Measurements from ENCODE around the gene GGA1. TPM values are rescaled to one million over a fixed set of nuclear protein-coding genes. Genes with fewer than 3 reads are reported as not detected.

Gene GGA1
- total and polyA plus RNA-seq, 10 of the 15 experiments (the other 5 are each of a cell fraction or from before 2014, with no cell fraction given), result 1.4 to 79.4 (median 44.4) TPM

DNA sequence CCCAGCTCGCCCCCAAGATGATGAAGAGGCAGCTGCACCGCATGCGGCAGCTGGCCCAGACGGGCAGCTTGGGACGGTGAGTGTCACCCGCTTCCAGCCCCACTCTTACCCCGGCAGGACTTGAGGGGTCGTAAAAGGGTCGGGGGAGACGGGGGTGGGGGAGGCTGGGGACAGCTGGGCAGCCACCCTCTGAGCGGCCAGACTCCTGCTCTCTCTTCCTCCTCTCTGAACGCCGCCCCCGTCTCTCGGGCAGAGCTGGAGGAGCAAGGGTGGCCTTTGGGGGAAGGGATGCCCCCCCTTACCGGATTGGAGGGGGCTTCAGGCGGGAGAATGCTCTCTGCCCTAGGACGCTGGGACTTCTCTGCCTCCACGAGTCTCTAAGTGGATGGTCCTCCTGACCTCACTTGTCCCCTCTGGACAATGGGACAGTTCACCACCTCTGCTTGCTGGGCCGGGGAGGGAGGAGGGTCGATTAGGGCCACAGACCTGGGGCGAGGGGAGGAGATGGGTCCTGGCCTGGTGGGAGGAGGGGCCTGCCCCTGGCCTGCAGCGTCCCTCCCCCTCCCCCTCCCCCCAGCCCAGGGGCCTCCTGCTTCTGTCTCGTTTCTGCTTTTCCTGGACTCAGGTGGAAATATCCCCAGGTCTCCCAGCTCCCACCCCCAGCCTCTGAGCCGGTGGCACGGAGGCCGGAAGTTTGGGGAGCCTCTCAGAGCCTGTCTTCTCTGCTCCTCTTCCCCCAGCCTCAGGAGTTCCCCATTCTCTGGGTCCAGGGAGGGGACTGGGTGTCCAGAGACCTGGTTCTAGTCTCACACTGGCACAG lies 31.3 kb downstream of the GGA1 start:
- TF ChIP-seq ZSCAN29 (IDR thresholded peaks at IDR 0.05) (no peak), BACH1 (IDR thresholded peaks at IDR 0.05; ENCODE audit: borderline replicate concordance) (0 out of 2 replicates have a peak, but pooled peaks have one; percentile 11), NBN (IDR thresholded peaks at IDR 0.05) (0 out of 2 replicates have a peak, but pooled peaks have one; percentile 23), IKZF1 (conservative IDR thresholded peaks at IDR 0.05) (peak; percentile 58), ATF7 (IDR thresholded peaks at IDR 0.05; ENCODE audit: low read depth) (no peak), SPI1 (IDR thresholded peaks at IDR 0.05; ENCODE audit: borderline replicate concordance, insufficient read depth, low read depth, low read length) (peak; percentile 63; the same call in 1 of the 2 replicates), NR2F1 (conservative IDR thresholded peaks at IDR 0.05) (0 out of 2 replicates have a peak, but pooled peaks have one; percentile 0), SMARCA5 (IDR thresholded peaks at IDR 0.05) (0 out of 2 replicates have a peak, but pooled peaks have one; percentile 22), EGR1 (IDR thresholded peaks at IDR 0.05; ENCODE audit: borderline replicate concordance in 1 of 2, low read depth in 2 of 2, low read length in 2 of 2) (0 out of 3 replicates have a peak, but pooled peaks of 1 of the 2 experiments have one; percentile 8), CREB1 (IDR thresholded peaks at IDR 0.05; ENCODE audit: low read depth) (no peak)
- TF ChIP-seq, protein P1, sequence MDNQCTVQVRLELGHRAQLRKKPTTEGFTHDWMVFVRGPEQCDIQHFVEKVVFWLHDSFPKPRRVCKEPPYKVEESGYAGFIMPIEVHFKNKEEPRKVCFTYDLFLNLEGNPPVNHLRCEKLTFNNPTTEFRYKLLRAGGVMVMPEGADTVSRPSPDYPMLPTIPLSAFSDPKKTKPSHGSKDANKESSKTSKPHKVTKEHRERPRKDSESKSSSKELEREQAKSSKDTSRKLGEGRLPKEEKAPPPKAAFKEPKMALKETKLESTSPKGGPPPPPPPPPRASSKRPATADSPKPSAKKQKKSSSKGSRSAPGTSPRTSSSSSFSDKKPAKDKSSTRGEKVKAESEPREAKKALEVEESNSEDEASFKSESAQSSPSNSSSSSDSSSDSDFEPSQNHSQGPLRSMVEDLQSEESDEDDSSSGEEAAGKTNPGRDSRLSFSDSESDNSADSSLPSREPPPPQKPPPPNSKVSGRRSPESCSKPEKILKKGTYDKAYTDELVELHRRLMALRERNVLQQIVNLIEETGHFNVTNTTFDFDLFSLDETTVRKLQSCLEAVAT (IDR thresholded peaks at IDR 0.05), result 0 out of 2 replicates have a peak, but pooled peaks have one; percentile 19
- TF ChIP-seq, protein P2, sequence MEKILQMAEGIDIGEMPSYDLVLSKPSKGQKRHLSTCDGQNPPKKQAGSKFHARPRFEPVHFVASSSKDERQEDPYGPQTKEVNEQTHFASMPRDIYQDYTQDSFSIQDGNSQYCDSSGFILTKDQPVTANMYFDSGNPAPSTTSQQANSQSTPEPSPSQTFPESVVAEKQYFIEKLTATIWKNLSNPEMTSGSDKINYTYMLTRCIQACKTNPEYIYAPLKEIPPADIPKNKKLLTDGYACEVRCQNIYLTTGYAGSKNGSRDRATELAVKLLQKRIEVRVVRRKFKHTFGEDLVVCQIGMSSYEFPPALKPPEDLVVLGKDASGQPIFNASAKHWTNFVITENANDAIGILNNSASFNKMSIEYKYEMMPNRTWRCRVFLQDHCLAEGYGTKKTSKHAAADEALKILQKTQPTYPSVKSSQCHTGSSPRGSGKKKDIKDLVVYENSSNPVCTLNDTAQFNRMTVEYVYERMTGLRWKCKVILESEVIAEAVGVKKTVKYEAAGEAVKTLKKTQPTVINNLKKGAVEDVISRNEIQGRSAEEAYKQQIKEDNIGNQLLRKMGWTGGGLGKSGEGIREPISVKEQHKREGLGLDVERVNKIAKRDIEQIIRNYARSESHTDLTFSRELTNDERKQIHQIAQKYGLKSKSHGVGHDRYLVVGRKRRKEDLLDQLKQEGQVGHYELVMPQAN (conservative IDR thresholded peaks at IDR 0.05), result peak; percentile 4; the same call in 1 of the 2 replicates
- TF ChIP-seq, protein P3, sequence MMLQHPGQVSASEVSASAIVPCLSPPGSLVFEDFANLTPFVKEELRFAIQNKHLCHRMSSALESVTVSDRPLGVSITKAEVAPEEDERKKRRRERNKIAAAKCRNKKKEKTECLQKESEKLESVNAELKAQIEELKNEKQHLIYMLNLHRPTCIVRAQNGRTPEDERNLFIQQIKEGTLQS (IDR thresholded peaks at IDR 0.05; ENCODE audit: borderline replicate concordance, extremely low read depth, low read depth, low read length), result no peak
- TF ChIP-seq, protein P4, sequence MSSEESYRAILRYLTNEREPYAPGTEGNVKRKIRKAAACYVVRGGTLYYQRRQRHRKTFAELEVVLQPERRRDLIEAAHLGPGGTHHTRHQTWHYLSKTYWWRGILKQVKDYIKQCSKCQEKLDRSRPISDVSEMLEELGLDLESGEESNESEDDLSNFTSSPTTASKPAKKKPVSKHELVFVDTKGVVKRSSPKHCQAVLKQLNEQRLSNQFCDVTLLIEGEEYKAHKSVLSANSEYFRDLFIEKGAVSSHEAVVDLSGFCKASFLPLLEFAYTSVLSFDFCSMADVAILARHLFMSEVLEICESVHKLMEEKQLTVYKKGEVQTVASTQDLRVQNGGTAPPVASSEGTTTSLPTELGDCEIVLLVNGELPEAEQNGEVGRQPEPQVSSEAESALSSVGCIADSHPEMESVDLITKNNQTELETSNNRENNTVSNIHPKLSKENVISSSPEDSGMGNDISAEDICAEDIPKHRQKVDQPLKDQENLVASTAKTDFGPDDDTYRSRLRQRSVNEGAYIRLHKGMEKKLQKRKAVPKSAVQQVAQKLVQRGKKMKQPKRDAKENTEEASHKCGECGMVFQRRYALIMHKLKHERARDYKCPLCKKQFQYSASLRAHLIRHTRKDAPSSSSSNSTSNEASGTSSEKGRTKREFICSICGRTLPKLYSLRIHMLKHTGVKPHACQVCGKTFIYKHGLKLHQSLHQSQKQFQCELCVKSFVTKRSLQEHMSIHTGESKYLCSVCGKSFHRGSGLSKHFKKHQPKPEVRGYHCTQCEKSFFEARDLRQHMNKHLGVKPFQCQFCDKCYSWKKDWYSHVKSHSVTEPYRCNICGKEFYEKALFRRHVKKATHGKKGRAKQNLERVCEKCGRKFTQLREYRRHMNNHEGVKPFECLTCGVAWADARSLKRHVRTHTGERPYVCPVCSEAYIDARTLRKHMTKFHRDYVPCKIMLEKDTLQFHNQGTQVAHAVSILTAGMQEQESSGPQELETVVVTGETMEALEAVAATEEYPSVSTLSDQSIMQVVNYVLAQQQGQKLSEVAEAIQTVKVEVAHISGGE (CRISPR knock-in tag; IDR thresholded peaks at IDR 0.05), result no peak
- ChIA-PET RAD21 (ENCODE audit: unreplicated experiment) (interaction anchor here (0.6 to 10.1 kb wide), 9 partner anchors 7 to 353 kb away, joined by 3 to 173 read pairs (median 8); partner anchors contain the start of genes GGA1, LGALS1 and PDXP), SMC1A (ENCODE audit: uncharacterized antibody, unreplicated experiment) (interaction anchor here (0.9 to 8.6 kb wide), 7 partner anchors 7 to 39 kb away, joined by 3 to 108 read pairs (median 36); partner anchors contain the start of genes GGA1, LGALS1 and PDXP), CTCF (interaction anchor here (1.7 to 15.9 kb wide), 6 partner anchors 6 to 48 kb away, joined by 3 to 396 read pairs (median 193); partner anchors contain the start of genes GGA1, LGALS1, NOL12 and PDXP), POLR2A (interaction anchor here (0.8 to 6.0 kb wide), 6 partner anchors 10 to 37 kb away, joined by 3 to 96 read pairs (median 24); partner anchors contain the start of genes GGA1, LGALS1 and PDXP)
- peaks cover 9 to 13% of the 10 kb centered on the region in 2 experiments; a peak in 3 of 4 replicates for H3K36me3 ChIP-seq (ENCODE audit: control insufficient read depth in 2 of 2, insufficient read depth in 2 of 2, low read length in 1 of 2)
- BruUV-seq (replicated peaks), result no TSS peak
- peak overlapping the region; percentile 86 for H3K27ac ChIP-seq (ENCODE audit: control insufficient read depth, insufficient read depth)
- intact Hi-C loops (cut with micrococcal nuclease; ENCODE audit: unreplicated experiment), result no loop called here
- in situ Hi-C loops (cut with MboI), result no loop called here
- no peak for DNase-seq (ENCODE audit: low read depth, low spot score)
- H3K9ac ChIP-seq (ENCODE audit: control insufficient read depth, insufficient read depth, low read length), result peak overlapping the region; percentile 87
- H4K20me1 ChIP-seq (ENCODE audit: control insufficient read depth, insufficient read depth), result no peaks in the 10 kb centered on the region
- no peak overlapping the region; the same call in 1 of the 2 replicates for H2AFZ ChIP-seq (ENCODE audit: control insufficient read depth, low read depth, low read length)
- H3K4me2 ChIP-seq (ENCODE audit: control insufficient read depth, insufficient read depth), result peak overlapping the region; percentile 79
- no peaks in the 10 kb centered on the region for H3K9me3 ChIP-seq (replicated peaks; ENCODE audit: control insufficient read depth, insufficient read depth, low read length)
- ATAC-seq, result peak; percentile 32
- peaks cover 27% of the 10 kb centered on the region for H3K79me2 ChIP-seq (ENCODE audit: control insufficient read depth, insufficient read depth, low read length)
- no peak for FAIRE-seq
- no peaks in the 10 kb centered on the region for H3K27me3 ChIP-seq (replicated peaks in 1 of 2; ENCODE audit: control insufficient read depth in 2 of 2, insufficient read depth in 2 of 2, low read length in 1 of 2)
- H3K4me3 ChIP-seq, result peak overlapping the region; percentile 96
- peaks cover 62% of the 10 kb centered on the region for H3K4me1 ChIP-seq (ENCODE audit: control insufficient read depth, insufficient read depth, low read length)
- under 1% methylated on average over 23 of the region's 27 CpGs for WGBS (ENCODE audit: insufficient coverage, insufficient replicate concordance, low lambda C conversion rate, missing lambda C conversion rate)

Data from GM12878 (cell line).